Aorta (tissue), 5 donors: Measurements from ENCODE around the gene MAST4. TPM values are rescaled to one million over a fixed set of nuclear protein-coding genes. Genes with fewer than 3 reads are reported as not detected.

ENCODE experiments used
- ATAC-seq: fragments of 200-7000 bp; cut with Tn5 transposase; one replicate; pipeline ENCODE4 v1.9.1; 2022; ENCODE audit warnings: moderate library complexity; ENCODE audit not compliant: low FRiP score
- DNase-seq, 2 donors: peaks; one replicate each; pipeline ENCODE4 v3.0.0-alpha.2; 2020
- H3K27ac ChIP-seq, 2 donors: one replicate each; pipeline ENCODE4 v1.5.1; 2013; ENCODE audit warnings: low read length in 2 of 2, mild to moderate bottlenecking in 2 of 2, moderate library complexity in 2 of 2, control low read depth in 1 of 2, inconsistent platforms in 1 of 2, low read depth in 1 of 2
- H3K27me3 ChIP-seq, 2 donors: one replicate each; pipeline ENCODE4 v1.6.1; 2013; ENCODE audit warnings: control low read depth in 1 of 2, low read length in 1 of 2, mild to moderate bottlenecking in 1 of 2, moderate library complexity in 1 of 2; ENCODE audit not compliant: insufficient read depth in 2 of 2, control insufficient read depth in 1 of 2
- H3K36me3 ChIP-seq, 2 donors: one replicate each; pipeline ENCODE4 v1.6.1; 2013; ENCODE audit warnings: control low read depth in 1 of 2, low read length in 1 of 2, mild to moderate bottlenecking in 1 of 2; ENCODE audit not compliant: insufficient read depth in 2 of 2, control insufficient read depth in 1 of 2
- H3K4me1 ChIP-seq, 2 donors: one replicate each; pipeline ENCODE4 v1.6.1; 2013; ENCODE audit warnings: low read length in 2 of 2, control low read depth in 1 of 2, mild to moderate bottlenecking in 1 of 2, moderate library complexity in 1 of 2; ENCODE audit not compliant: insufficient read depth in 2 of 2, control insufficient read depth in 1 of 2
- H3K4me3 ChIP-seq, 2 donors: one replicate each; pipeline ENCODE4 v1.5.1; 2013; ENCODE audit warnings: low read length in 2 of 2, control low read depth in 1 of 2, mild to moderate bottlenecking in 1 of 2
- H3K9me3 ChIP-seq: one replicate; pipeline ENCODE4 v1.6.1; 2013; ENCODE audit warnings: mild to moderate bottlenecking, low read length; ENCODE audit not compliant: control insufficient read depth
- WGBS, 2 donors: extraction: QIAGEN DNeasy Blood & Tissue Kit; methylation state at CpG; one replicate each; pipeline ENCODE4 v1.1.7; 2013; 5-methylcytosine and 5-hydroxymethylcytosine counted together
- intact Hi-C, 2 donors: fragments of 100-400 bp; cut with DNase I; formaldehyde crosslinking; loops; one replicate each; pipeline versions ENCODE4 v1.14.2 to v1.15.0; 2022
- polyA plus RNA-seq, 2 donors: library from polyadenylated mRNA; stranded (reverse); fragments of 200-250 nt; gene quantifications; one replicate each; pipeline ENCODE4 v1.2.3, GENCODE V29; 2013
- total RNA-seq, 2 donors: library from RNA; stranded (reverse); fragmentation: NEBNext Ultra II Directional; extraction: Animal tissue kit (Norgen Biotek cat#: 25700); gene quantifications; one replicate each; pipeline ENCODE4 v1.2.1, GENCODE V29; 2021
- donor health status: healthy with polysubstance abuse.
- donor health status: Bipolar disorder and iron deficiency.
- donor health status: DM: no; HTN: no; CAD: no.
- donor health status: DM: no; HTN: no; CAD: no.
- donor health status: DM: yes; HTN: yes; CAD: no.

MAST4 gene
- total and polyA plus RNA-seq, 4 donors: 2.4 to 66.5 (median 24.9) TPM

DNA sequence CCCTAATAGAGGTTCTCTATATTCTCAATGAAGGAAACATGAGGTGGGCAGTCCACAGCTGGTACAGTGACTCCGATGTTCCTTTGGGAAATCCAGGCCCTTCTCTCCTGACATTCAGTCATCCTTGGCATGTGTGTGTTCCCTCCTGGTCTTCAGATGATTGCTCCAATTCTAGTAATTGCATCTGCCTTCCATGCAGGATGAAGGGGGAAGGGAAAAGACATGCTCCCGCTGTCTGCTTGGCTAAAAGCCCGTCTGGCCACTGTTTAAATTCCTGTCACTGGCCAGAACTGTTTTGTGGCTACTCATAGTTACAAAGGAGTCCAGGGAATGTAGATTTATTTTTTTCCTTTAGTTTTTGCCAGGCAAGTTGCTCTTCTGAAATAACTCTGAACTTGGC is 65.0 kb downstream of the MAST4 start:
- ATAC-seq: no peak
- Histone ChIP-seq H3K4me1 (no peaks in the 10 kb centered on the region), H3K4me3 (no peak overlapping the region), H3K36me3 (no peaks in the 10 kb centered on the region), H3K9me3 (no peaks in the 10 kb centered on the region), H3K27me3 (no peaks in the 10 kb centered on the region), H3K27ac (no peak overlapping the region)
- intact Hi-C loops: no loop called here
- WGBS, 2 donors: 23 to 25% methylated on average over 3 of the region's 3 CpGs
- DNase-seq: peak in 1 of 2 donors; percentile 54

DNA sequence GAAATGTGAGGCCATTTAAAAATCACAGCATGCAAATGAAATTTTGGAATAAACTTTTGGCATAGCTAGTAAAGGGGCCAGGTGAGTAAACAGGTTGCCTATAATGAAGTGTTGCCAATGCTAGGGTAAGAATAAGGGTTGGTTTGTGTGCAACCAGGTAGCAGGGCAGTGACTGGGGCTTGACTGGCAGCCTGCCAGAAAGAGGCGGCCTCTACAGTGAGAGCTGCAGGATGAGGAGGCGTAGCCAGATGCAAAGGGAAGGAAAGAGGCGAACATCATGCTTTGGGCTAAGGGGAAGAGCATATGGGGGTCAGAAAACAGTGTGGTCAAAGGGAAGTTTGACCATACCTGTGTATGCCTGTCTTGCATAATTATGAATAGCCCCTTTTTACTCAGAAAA is 70.6 kb downstream of the MAST4 start:
- intact Hi-C loops: no loop called here
- H3K27me3 ChIP-seq: peaks cover 0 to 3% of the 10 kb centered on the region in 2 donors
- no peak overlapping the region for H3K4me3 ChIP-seq
- no peaks in the 10 kb centered on the region for H3K4me1 ChIP-seq
- ATAC-seq (no peak), DNase-seq (no peak)
- H3K9me3 ChIP-seq: no peaks in the 10 kb centered on the region
- WGBS, 2 donors: 85 to 91% methylated on average over 3 of the region's 3 CpGs
- H3K27ac ChIP-seq: no peak overlapping the region
- no peaks in the 10 kb centered on the region for H3K36me3 ChIP-seq

DNA sequence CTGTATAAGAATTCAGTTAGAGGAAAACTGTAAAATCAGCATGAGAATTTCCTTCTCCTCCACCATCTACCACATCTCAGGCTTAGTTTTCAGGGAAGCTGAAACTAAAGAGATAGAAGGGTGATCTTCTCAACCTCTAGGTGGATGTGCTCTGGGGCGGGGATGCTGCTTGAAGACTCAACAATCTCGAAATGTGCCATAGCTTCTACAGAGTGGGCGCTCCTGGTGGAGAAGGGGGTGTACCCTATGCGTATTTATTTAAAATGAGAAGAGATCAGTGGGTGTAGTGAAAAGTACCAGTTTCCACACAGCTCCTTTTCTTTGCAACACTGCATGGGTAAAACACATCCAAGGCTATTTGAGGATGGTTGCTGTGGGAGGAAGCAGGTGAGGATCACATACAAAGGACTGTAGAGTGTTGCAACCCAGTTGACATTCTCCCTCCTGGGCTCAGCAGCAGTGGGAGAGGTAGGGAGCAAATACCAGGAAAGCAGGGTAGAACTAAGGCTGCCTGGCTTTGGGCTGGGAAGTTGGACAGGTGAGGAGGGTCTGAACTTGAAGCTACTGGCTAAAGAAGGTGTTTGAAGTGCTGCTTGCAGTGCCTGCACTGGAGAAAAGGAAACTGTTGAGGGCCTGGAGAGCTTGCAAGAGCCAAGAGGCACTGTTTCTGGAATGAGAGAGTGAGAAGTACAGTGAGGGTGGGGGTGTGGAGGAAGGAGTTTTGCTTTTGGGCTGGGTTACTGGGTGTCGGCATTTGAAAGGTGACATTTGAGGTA is 73.1 kb downstream of the MAST4 start:
- WGBS, 2 donors: 91 to 96% methylated on average over 5 of the region's 5 CpGs
- intact Hi-C loops: no loop called here
- H3K27me3 ChIP-seq: peaks cover 0 to 3% of the 10 kb centered on the region in 2 donors
- DNase-seq: no peak
- H3K4me3 ChIP-seq: no peak overlapping the region
- no peaks in the 10 kb centered on the region for H3K9me3 ChIP-seq
- no peak overlapping the region for H3K27ac ChIP-seq
- no peak for ATAC-seq
- no peaks in the 10 kb centered on the region for H3K4me1 ChIP-seq
- H3K36me3 ChIP-seq: no peaks in the 10 kb centered on the region

GRCh38 chr5:66669862-66670195 is 73.6 kb downstream of the MAST4 start:
- no peaks in the 10 kb centered on the region for H3K9me3 ChIP-seq
- H3K4me3 ChIP-seq: no peak overlapping the region
- WGBS, 2 donors: 92 to 95% methylated on average over 3 of the region's 3 CpGs
- H3K27ac ChIP-seq: no peak overlapping the region
- ATAC-seq: no peak
- DNase-seq: no peak
- peaks cover 0 to 3% of the 10 kb centered on the region in 2 donors for H3K27me3 ChIP-seq
- no peaks in the 10 kb centered on the region for H3K36me3 ChIP-seq
- no peaks in the 10 kb centered on the region for H3K4me1 ChIP-seq
- intact Hi-C loops: no loop called here

GRCh38 chr5:66671305-66671704 is 75.1 kb downstream of the MAST4 start:
- WGBS, 2 donors: 7 to 13% methylated on average over 2 of the region's 2 CpGs
- intact Hi-C loops: no loop called here
- H3K4me1 ChIP-seq: no peaks in the 10 kb centered on the region
- no peaks in the 10 kb centered on the region for H3K9me3 ChIP-seq
- DNase-seq (no peak), ATAC-seq (no peak)
- no peak overlapping the region for H3K27ac ChIP-seq
- no peaks in the 10 kb centered on the region for H3K36me3 ChIP-seq
- H3K4me3 ChIP-seq: no peak overlapping the region
- peaks cover 0 to 3% of the 10 kb centered on the region in 2 donors for H3K27me3 ChIP-seq

GRCh38 chr5:66674802-66675201 is 78.6 kb downstream of the MAST4 start:
- Histone ChIP-seq H3K9me3 (no peaks in the 10 kb centered on the region), H3K36me3 (no peaks in the 10 kb centered on the region), H3K4me1 (no peaks in the 10 kb centered on the region), H3K4me3 (no peak overlapping the region), H3K27ac (no peak overlapping the region), H3K27me3 (no peaks in the 10 kb centered on the region)
- WGBS, 2 donors: 92 to 95% methylated on average over 5 of the region's 5 CpGs
- no peak for ATAC-seq
- intact Hi-C loops: no loop called here
- no peak for DNase-seq

GRCh38 chr5:66675406-66675805 is 79.2 kb downstream of the MAST4 start:
- H3K9me3 ChIP-seq: no peaks in the 10 kb centered on the region
- 97 to 99% methylated on average over 2 of the region's 2 CpGs for WGBS, 2 donors
- no peaks in the 10 kb centered on the region for H3K4me1 ChIP-seq
- no peak overlapping the region for H3K4me3 ChIP-seq
- ATAC-seq: no peak
- H3K27me3 ChIP-seq: no peaks in the 10 kb centered on the region
- DNase-seq: no peak
- no peak overlapping the region for H3K27ac ChIP-seq
- intact Hi-C loops: no loop called here
- H3K36me3 ChIP-seq: no peaks in the 10 kb centered on the region

- WGBS, 2 donors: 83 to 90% methylated on average over 3 of the region's 3 CpGs
- H3K27me3 ChIP-seq: no peaks in the 10 kb centered on the region
- no peaks in the 10 kb centered on the region for H3K9me3 ChIP-seq
- intact Hi-C loops: no loop called here
- no peak overlapping the region for H3K27ac ChIP-seq
- DNase-seq (no peak), ATAC-seq (no peak)
- no peaks in the 10 kb centered on the region for H3K4me1 ChIP-seq
- no peak overlapping the region for H3K4me3 ChIP-seq
- no peaks in the 10 kb centered on the region for H3K36me3 ChIP-seq
These were observed 84.0 kb downstream of the MAST4 start for GRCh38 chr5:66680221-66680620.

DNA sequence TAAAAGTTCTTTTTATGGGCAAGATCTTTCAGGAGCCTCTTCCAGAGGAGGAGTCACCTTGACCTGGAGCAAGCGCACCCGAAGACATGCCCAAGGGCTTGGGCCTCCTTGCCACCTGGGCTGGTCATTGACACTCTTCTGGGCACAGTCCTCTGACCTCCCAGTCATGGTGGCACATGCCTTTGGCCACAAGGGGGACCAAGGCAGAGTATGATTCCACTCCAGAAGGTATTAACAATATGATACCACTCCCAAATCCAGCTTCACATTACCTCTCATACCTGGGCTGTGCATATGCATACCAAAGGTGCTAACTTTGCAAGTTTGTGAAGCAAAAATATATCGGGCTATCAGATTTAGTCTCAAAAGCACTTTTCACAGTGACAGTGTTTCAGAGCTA is 84.6 kb downstream of the MAST4 start:
- intact Hi-C loops: no loop called here
- no peaks in the 10 kb centered on the region for H3K36me3 ChIP-seq
- H3K27me3 ChIP-seq: no peaks in the 10 kb centered on the region
- no peak overlapping the region for H3K27ac ChIP-seq
- no peaks in the 10 kb centered on the region for H3K9me3 ChIP-seq
- no peak for DNase-seq
- ATAC-seq: no peak
- no peak overlapping the region for H3K4me3 ChIP-seq
- 94 to 95% methylated on average over 3 of the region's 3 CpGs for WGBS, 2 donors
- H3K4me1 ChIP-seq: no peaks in the 10 kb centered on the region
